GM12874 (cell line): ENCODE measurements around the gene ARPC5L.

Experiments
- CTCF ChIP-seq: IDR thresholded peaks from 2 replicates; pipeline ENCODE4 v1.5.1; 2011; ENCODE audit warnings: low read depth, mild to moderate bottlenecking, control low read depth, low read length, moderate library complexity; ENCODE audit not compliant: insufficient read depth

The ARPC5L gene

DNA sequence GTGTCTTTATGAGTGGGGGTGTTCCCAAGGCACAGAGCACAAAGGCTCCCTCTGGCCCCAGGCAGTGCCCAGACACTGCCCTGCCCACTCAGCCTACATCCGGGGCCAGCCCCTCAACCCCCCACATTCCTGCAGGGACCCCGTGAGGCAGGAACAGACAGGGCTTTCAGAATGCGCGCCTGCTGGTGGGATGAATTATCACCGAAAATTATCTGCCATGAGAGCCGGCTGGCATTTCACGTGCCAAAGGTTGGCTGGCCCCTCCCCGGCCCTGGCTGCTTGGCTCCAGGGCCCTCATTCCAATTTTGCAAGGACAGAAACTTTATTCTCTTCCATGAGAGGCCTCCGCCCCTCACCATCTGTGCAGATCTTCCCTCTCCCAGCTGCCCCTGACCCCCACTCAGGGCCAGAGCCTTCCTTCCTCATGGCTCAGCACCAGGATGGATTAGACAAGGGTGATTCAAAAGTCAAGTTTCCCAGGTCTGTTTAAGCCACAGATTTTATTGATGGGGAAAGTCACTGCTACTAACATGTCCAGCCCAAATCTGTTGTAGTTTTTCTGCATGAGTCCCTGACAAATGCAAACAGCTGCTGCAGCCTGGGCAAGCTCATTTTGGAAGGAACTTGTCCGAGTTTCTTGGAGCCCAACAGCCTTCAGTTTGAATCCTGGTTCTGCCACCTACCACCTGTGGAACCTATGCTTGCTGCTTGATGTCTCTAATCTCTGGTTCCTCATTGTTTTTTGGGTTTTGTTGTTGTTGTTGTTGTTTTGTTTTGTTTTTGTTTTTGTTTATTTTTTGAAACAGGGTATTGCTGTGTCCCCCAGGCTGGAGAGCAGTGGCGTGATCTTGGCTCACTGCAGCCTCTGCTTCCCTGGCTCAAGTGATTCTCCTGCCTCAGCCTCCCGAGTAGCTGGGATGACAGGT is 41.0 kb upstream of the ARPC5L start:
- no peak for TF ChIP-seq CTCF

- no peak for TF ChIP-seq CTCF
These were observed 33.2 kb upstream of the ARPC5L start for GRCh38 chr9:124828489-124829333.

DNA sequence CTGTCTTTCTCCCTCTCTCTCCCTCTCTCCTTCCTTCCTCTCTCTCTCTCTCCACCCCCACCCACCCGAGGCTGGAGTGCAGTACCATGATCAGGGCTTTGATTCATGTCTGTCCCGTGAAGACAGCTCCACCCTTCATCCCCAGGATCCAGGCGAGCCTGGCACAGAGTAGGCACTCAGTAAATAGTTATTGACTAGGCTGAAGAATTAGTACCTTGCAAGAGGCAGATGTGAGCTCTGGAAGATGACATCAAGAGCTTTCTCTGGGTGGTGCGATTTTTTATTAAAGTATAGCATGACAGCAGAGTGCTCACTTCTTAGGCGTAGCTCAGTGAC is 32.6 kb upstream of the ARPC5L start:
- TF ChIP-seq CTCF: no peak

- TF ChIP-seq CTCF: no peak
These were observed 31.3 kb upstream of the ARPC5L start for GRCh38 chr9:124830593-124830992.

GRCh38 chr9:124831642-124832364 is 30.1 kb upstream of the ARPC5L start:
- no peak for TF ChIP-seq CTCF

DNA sequence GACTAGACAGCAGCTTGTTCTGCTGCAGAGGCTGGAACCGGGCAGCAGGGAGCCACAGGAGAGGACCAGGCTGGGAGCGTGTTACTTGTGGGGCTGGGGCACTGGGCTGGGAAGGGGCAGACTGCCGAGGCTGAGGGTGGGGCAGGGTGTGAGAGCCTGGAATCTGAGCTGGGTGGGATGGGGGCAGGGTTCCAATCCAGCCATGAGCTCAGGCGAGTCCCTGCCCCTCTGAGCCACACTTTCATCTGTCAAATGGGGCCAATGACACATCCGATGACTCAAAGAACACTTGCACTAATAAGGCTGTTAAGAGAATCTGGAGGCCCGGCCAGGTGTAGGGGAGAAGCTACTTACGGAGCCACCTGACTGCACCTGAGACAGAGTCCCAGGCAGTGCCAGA is 27.3 kb upstream of the ARPC5L start:
- TF ChIP-seq CTCF: no peak
